Measurements from ENCODE around the gene FCRL1.

DNA sequence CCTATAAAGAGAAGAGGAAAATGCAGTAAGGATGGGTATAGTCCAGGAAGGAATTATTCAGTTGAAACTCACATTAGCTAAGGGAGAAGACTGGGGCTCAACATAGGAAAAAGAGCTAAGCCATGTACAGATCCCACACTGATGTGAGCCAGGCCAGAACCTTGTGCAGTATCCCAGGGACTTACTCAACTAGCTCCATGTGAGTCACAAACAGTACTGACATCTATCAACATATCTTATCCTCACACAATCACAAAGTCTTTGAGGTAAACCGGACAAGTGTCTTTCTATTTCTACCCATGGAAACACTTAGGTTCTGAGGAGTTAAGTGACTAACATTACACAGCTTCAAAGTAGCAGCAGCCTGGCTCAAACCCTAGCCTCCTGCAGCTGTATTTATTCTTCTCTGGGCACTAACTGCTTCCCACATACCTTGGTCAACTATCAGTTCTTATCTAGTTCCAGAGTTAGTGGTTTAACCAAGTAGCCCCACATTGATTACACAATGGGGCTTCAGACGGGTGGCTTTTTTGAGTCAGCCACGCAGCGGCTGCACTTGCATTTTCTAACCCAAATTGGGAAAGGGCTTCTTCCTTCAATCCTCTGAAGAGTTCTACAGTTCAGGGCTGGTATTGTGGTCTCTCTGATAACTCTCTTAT lies 12.2 kb upstream of the FCRL1 start:
- no peak for TF ChIP-seq POLR2AphosphoS5 (IDR thresholded peaks at IDR 0.05)
- no peak for TF ChIP-seq CTCF (IDR thresholded peaks at IDR 0.05)

All from gastroesophageal sphincter (tissue), 3 donors.